CD1c-positive myeloid dendritic cell (primary cell): ENCODE results near the gene SEMA6A.

ENCODE experiments used
- DNase-seq: peaks from one replicate; pipeline ENCODE4 v3.0.0-alpha.2; 2016; ENCODE audit errors: extremely low spot score

Gene SEMA6A

DNA sequence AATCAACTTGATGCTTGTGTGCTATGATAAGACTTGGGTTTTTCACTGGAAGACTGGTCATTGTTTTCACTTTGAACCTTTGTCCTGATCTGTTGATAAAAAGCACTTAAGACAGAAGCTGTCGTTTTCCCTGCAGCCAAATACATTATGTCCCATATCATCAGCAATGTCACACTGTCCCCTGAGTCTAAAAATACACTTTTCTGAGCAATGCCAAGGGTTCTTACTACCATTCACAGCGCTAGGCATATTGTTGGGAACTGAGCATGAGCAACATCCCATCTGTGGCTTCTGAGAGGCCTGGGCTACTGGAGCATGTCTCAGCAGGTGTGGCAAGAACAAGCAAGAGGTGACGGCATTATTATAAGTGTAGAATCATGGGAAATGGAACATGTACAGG lies 81.8 kb downstream of the SEMA6A start:
- DNase-seq = no peak

DNA sequence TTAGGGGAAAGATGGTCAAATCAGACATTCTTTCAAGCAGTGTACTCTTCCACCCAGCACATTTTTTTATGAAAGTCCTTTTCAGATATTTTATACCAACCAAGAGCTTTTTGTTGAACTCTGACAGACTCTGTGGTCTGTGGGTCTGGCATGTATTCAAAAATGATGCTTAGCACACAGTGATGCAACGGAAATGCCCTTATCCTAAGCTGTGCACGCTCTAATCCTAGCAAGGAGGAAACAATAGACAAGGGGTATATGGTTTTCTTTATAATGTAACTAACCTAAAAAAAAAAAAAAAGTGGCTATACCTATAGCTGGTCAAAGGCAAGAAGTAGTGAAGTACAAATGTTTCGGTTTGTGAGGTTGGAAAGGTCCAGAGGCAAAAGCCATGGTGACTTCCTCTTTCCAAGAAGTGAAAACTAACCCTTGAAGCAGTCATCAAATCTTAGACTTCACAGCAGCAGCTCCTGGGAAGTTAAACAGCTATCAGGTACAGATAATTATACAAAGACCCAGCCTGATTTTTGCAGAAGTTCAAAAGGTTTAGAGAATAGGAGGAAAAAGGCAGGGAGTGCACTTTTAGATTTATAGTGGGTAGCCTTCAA lies 82.5 kb downstream of the SEMA6A start:
- DNase-seq = no peak

DNA sequence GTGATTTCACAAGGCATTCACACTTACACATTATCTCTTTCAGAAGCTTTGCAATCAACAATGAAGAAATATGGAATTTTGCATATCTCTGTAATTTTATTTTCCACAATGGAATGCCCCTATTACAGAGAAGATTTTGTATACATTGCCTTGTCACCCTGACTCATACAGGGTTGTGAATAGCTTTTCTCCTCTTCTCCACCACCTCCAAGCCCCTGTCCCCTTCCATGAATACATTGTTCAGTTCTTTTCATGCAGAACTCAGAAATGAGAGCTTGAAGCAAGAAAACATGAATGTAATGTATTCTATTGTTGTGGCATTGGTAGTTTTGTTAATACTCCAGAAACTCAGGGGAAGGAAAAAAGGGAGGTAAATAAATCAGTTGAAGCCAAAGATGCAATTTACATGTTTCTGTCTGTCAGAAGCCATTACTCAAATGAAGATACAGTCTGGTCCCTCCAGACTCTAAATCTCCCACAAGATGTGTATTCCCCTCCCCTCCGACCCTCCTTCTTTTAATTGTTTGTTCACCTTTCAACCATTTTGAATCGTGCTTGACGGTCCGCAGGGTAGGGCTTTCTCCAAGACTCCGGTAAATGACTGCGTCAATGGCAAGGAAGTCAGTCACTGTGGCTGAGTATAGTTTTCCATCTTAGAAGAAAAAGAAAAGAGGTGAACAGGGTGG lies 86.1 kb downstream of the SEMA6A start:
- no peak for DNase-seq

DNA sequence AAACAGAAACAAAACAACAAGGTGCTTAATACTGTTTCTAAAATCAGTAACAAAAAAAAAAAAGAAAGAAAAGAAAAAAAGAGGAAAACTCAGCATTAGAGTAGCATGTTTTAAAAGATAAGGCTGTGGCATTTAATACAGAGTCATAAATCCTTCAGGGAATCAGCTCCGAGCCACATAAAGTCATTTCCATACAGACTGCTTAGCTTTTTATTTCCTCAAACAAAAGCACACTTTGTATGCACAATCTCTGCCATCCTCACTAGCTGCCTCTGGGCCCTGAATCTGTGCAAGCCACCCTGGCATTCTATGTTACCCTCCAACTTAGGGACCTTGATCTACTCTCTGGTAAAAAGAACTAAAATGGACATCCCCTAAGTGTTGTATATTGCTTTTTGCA lies 87.6 kb downstream of the SEMA6A start:
- no peak for DNase-seq

DNA sequence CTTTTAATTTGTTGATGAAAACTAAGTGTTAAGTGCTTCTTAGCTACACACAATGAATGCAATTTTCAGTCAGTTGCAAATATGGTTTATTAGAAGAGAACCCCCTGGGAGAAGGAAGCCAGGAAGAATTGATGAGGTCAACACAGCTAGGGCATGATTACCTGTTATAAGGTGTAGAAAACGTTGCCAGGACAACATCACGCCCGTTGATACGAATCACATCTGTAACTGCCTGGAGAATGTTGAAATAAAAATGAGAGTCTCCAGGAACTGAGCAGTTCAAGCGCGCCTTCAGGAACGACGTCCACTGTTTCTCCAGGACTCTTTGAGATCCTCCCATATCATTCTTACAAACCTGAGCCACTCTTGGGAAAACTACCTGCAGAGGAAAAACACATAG lies 88.0 kb downstream of the SEMA6A start:
- DNase-seq = no peak

DNA sequence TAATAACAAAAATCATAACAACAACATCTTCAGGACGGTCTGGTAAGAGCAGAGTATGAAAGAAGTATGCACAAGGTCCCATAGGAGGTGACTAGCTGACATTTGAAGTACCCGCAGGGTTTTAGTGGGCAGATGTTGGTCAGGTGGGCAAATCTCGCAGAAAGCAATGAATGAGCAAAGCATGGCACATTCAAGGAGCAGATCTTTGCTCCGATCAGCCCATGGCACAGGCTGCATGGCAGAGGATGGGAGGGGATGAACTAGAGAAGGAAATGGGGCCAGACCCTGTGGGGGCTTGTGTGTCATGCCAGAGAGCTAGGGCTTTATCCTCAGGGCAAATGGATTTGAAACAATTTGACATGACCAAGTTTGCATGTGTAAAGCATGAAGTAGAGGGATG lies 90.0 kb downstream of the SEMA6A start:
- no peak for DNase-seq

DNA sequence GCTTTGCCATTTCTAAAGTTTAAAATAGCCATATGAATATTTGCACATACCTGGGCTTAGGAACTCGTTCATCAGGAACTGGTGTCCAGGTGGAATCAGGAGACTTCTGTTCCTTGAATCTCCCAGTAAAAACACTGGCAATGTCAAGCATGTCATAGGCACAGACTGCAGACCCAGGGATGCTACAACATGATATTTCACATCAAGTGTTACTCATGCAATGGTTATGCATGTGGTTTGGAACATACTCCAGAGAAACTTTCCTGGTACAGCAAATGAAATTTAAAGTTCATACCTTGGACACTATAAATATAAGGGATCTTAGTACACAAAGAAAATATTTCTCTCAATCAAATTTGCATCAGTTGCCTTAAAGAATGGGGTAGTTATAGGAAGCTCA lies 92.2 kb downstream of the SEMA6A start:
- DNase-seq = no peak

DNA sequence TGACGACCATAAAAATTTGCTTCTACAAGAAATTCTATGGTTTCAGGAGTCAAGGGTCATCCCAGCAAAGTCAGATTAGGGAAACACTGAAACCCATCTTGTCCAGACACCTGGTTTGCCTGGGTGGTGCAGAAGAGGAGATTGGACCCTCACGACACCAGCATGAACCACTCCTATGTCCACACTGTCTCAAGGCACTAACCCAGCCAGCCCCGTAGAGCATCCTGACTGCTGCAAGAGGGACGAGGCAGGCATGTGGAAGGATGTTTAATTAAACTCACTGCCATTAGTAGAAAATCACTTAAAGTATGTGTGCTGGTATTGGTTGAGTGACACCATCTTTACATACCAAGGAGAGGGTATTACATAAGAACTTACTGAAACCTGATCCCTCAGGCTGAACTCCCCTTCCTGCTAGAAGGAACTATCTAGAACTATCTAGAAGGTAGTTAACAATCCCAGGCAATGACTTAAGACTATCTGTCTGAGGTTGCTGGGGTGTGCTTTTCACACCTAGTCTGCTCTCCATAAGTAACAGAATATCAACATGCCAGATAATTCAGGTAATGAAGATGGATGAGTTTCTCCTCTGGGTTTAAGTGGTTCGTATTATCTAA lies 93.6 kb downstream of the SEMA6A start:
- DNase-seq = no peak

DNA sequence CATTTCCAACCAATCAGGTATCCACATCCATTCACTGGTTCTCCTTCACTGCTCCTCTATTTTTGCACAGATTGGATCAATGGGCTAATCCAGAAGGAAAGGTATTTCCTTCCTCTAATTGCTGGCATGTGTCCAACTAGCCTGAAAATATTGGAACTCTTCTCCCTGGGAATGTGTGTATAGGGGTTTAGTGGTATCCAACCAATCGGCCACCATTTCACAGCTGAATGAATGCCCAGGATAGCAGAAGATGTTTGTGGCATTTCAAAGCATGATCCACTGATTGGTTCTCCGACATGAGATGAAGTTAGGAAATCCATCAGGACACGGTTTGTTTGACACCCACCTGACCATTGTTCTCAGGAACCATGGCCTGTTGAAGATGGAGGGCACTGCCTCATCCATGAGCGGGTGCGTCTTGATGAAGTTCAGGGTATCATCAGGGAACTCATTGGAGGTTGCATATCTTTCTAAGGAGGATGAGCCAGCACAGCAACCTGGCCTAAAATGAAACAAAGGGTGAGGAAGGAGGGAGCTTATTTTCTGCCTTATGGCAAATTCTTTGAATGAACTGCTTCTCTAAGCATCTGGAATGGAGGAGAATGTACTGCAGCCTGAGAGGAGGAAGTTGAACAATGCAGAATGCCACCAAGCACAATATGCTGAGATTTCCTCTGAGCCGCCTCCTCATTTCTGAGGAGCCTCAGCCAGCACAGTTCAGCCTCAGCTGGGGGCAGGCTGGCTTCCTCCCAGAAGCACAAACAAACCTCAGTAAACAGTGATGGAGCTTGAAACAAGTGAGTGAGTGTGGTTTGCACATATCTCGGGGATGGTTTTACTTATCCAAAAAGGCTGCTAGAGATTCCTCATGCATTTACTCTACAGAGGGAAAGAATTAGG lies 94.6 kb downstream of the SEMA6A start:
- no peak for DNase-seq

DNA sequence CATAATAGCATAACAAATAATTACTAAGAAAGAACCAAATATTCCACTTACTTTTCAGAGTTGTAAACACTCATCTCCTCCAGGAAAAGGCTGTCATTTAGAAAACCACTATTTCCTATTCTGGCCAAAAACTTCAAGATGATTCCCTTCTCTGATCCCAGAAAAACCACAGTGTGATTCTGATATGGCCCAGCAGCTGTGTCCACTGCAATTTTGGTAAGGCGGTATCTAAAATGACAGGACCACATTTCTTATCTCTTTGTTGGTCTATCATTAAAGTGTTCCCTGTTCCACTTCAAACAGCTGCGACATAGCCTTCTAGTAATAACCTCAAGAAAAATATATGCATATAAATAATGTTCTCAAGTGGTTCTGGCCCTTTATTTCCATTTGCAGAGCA lies 96.1 kb downstream of the SEMA6A start:
- no peak for DNase-seq

DNA sequence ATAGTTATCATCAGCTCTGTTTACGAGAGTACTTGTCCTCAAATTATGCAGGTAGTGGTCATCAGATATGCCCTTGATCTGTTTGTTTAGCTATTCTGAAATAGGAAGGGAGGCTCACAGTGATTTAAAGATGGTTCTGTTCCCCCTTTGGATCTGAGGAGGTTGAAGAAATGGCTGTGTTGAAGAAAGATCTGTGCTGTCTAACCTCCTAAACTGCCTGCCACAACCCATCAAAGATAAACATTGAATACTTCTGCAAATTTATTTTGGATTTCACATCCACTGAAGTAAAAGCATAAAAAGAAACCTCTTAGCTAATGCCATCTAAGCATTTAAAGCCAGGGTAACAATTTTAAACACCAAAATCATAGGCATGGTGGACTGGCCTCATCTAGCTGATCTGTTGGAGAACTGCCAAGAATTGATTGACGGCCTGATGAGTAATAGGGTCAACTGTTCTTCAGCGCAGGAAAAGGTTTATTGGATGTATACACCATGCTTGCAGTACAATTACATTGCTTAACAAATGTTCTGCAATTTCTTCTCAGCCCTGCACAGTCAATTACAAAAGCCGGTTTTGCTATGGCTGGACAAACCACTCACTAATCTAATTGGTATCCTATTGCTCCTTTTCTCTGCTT lies 97.6 kb downstream of the SEMA6A start:
- no peak for DNase-seq

DNA sequence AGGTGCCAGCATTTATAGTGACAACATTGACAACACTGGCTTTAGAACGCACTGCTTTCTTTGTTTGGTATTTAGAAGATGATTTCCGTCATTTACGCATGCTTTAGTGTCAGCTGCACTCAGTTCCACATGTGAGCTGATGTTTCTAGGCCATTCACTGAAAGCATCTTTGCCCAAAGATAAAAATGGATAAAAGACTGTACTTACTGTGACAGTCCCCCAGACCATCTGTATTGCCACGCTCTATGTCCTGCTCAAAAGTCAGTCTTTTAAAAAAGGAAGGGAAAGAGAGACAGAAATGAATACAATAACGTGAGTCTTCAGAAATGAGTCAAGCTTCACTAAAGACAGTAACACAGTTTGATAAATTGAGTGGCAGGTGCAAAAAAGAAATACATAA lies 99.3 kb downstream of the SEMA6A start:
- no peak for DNase-seq

DNA sequence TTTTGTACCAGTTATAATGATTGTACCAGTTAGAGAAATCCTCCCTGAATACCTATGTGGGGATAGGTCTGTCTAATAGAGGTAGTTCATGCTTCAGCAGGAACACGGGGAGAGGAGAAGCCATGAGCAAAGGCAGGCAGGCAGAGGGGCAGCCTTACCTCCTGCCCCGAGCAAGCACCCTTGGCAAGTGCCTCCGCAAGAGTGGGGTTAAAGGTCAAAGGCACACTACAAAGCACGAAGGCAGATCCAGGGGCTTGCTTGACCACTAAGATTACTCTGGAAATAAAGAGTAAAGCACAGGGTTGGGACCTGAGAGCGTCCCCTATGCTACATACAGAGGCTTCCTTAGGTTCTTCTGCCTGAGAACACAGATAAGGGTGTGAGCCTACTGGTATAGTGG lies 100.9 kb downstream of the SEMA6A start:
- DNase-seq = no peak

DNA sequence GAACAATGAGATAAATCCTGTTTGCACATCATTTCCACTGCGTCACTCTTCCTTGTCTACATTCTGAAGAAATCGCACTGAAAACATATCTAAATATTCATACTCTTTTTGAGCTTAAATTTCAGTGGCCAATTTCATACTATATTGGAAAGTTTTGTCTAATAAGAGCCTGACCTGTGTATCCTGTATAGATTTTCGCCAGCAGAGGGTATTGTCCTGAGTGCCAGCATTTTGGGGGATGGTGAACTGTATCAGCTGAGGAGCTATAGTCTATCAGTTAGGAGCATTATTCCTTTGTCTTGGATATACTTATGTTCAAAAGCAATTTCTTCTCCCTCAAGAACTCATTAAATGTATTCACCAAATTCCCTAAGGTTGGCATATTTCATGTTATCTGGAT lies 102.3 kb downstream of the SEMA6A start:
- DNase-seq = no peak

DNA sequence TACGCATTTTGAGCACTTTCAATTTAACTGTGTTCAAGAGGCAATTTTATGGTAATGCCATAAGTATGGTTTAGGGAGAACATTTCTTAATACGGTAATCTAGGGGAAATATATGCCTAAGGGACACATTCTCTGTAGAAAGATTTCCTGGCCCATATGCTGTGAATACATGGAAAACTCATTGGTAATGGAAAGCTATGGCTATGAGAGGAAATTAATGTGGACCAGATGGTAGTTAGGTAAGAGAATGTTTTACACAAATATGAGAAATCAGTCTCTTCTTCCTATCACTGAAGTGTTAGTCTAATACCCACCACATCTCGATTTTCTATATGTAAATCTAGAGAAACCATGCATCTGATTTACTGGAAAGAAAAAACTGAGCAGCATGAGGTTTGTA lies 105.0 kb downstream of the SEMA6A start:
- no peak for DNase-seq

DNA sequence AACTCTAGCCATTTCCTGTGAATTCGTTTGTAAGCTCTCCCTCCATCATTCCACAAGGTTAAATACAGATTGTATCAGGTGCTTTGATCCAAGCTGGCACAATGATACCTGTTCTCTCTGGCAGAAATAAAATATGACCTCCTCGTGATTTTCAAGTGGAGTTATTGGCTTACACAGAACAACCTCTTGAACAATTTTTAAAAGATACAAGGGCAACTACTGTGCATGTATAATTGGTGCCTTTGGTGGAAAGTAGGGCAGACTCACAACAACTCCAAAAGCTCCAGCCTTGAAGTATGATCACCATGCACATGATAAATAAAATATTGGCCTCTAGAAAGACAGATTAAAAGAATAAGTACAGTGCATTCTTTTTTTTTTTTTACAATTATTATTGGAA lies 106.0 kb downstream of the SEMA6A start:
- no peak for DNase-seq

DNA sequence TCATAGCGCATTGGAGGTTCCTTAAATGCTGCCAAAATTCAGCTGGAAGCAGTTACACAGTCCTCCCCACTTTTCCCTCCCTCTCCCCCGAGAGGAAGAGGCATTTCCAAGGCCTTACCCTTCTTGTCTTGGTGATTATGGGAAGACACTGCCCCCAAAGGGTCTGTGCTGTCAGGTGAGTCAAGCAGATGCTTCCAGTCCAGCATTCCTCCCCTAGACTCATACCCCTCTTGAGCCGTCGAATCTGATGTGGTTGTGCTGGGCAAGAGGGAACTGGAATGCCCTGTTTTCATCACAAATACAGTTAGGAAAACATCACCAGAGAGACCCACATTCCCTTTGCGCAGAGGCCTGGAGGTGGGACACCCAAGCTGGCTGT lies 107.2 kb downstream of the SEMA6A start:
- no peak for DNase-seq

DNA sequence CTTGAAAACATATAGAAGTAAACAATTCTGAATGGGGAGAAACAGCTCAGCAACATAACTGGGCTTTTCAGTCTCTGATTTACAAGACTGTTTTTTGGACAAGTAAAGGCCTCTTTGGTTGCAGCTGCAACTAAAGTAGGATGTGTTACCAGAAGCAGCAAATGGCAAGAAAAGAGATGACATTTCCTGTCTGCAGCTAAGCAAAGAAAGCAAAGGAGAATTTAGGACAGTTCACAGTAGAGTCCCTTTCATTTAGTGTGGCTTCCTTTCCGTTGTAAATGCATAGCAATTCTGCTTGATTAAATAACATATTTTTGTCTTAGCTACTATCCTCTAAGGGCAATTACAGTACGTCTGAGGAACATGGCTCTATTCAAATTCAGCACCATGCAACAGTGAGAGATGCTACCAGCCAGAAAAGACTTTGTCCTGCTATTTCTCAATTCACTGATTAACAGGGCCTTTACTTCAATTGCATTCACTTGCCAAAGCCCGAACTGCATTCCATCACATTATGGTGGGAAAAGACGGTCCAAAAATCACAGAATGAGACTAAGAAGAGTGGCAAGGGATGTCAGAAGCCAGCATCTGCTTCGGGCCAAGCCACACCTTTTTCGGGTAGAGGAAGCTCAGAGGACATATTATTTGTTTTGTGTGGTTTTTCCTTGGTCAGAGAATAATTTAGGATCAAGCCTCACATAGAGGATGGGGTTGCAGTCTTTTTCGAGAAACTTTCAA lies 107.7 kb downstream of the SEMA6A start:
- no peak for DNase-seq

DNA sequence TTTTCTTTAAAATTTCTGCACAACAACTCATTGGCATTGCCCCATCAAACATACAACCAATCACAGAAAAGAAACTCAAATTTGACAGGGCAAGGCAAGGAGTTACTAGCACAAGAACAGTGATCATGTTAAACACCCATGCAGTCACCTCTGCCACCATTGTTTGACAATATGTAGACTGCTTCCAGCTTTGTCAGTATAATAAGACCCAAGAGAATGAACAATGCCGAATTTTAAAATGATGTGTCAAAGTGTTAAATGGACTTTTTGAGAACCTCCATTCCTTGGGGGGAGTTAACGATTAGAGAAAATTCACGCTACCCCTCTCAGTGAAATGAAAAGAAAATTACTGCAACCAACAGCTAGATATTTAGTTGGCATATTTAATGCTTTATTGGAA lies 109.2 kb downstream of the SEMA6A start:
- DNase-seq = no peak

DNA sequence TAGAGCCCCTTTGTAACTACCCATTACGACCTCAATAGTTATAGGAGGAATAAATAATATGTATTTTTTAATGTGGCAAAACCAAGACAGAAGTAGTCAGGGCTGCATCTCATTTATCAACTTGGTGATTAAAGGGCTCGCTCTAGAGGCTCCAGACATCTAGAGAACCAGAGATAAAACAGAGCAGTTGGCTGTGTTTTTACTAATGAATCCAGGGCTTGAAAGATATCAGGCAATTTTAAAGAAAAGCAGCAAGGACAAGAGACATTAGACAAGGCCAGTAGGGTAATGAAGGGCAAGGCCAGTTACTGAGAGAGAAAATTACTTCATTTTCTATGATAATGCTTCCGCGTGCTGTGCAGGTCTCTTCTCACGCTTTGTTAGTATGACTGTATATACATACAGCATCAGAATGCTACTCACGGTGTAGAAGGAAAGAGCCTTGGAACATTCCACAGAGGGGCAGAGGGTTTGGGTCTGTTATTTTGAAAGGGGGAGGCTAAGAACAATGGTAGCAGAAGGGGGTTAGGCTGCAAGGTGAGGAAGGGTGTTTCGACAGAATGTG lies 110.4 kb downstream of the SEMA6A start:
- no peak for DNase-seq

DNA sequence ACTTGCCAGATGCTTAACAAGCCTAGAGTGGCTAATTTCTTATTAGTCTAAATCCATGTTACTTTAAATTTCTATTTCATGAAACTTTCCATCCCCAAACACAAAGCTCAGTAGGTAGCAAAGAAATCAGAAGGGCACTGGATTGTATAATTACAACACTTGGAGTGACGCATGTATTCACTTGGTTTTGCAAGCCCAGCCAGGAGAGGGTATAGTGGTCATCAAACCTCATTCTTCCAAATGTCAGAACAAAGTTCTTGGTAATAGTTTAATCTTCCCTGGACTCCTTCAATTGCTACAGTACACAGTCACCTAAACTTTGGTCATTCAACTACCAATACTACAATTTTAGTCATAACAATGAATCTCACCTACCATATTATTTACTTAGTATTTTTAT lies 112.1 kb downstream of the SEMA6A start:
- DNase-seq = no peak
